Esophagus muscularis mucosa (tissue), 4 donors: Measurements from ENCODE around the gene BBOX1. TPM values are rescaled to one million over a fixed set of nuclear protein-coding genes. Genes with fewer than 3 reads are reported as not detected.

ENCODE experiments used
- DNase-seq: peaks from one replicate; pipeline ENCODE4 v3.0.0-alpha.2; 2017; ENCODE audit errors: extremely low spot score
- H3K27ac ChIP-seq, 4 donors: fragments of 200-600 bp; sonication (generic); replicated peaks in 1 of 4; 1 replicate in 3 of 4; 2 replicates in 1 of 4; pipeline ENCODE4 v1.5.1; 2016 to 2019; ENCODE audit warnings: mild to moderate bottlenecking in 1 of 4
- H3K27me3 ChIP-seq, 4 donors: fragments of 200-600 bp; sonication (generic); one replicate each; pipeline versions ENCODE4 v1.5.1 to v1.6.0; 2016 to 2019
- H3K36me3 ChIP-seq, 4 donors: fragments of 200-600 bp; sonication (generic); one replicate each; pipeline ENCODE4 v1.5.1; 2016 to 2019
- H3K4me1 ChIP-seq, 4 donors: fragments of 200-600 bp; sonication (generic); one replicate each; pipeline ENCODE4 v1.5.1; 2016 to 2019
- H3K4me3 ChIP-seq, 4 donors: fragments of 200-600 bp; sonication (generic); 1 replicate in 2 of 4; 2 replicates in 2 of 4; pipeline ENCODE4 v1.5.1; 2016 to 2019; ENCODE audit warnings: mild to moderate bottlenecking in 4 of 4, moderate library complexity in 1 of 4
- H3K9me3 ChIP-seq, 4 donors: fragments of 200-600 bp; sonication (generic); 1 replicate in 3 of 4; 2 replicates in 1 of 4; pipeline ENCODE4 v1.5.1; 2016 to 2019
- EP300 ChIP-seq: sonication (generic); formaldehyde crosslinking; IDR thresholded peaks from one replicate; pipeline ENCODE4 v1.6.1; 2017; ENCODE audit warnings: antibody characterized with exemption
- POLR2A ChIP-seq: fragments of 450-650 bp; IDR thresholded peaks from one replicate; pipeline ENCODE4 v1.6.1; 2017; ENCODE audit warnings: antibody characterized with exemption, moderate library complexity, mild to moderate bottlenecking, low read depth
- POLR2AphosphoS5 ChIP-seq, 2 donors: sonication (generic); formaldehyde crosslinking; IDR thresholded peaks; one replicate each; pipeline ENCODE4 v1.6.1; 2017; ENCODE audit warnings: antibody characterized with exemption in 2 of 2
- whole genome bisulfite sequencing: methylation state at CpG from one replicate; pipeline ENCODE4 v1.1.5; 2018; 5-methylcytosine and 5-hydroxymethylcytosine counted together
- intact Hi-C: fragments of 100-400 bp; cut with DNase I; formaldehyde crosslinking; loops from one replicate; pipeline ENCODE4 v1.15.1; 2023
- total RNA-seq, 4 donors: library from RNA; depleted of rRNA; stranded (reverse); fragments of >200 nt; gene quantifications; one replicate each; pipeline versions ENCODE4 v1.1.0 to v1.2.1, GENCODE V29; 2016
- TF ChIP-seq, protein P1 (sequence below), 3 experiments: fragments of 200-600 bp in 2 of 3; fragments of 450-650 bp in 1 of 3; sonication (generic) in 2 of 3; IDR thresholded peaks; one replicate each; pipeline ENCODE4 v1.5.1; 2017 to 2019; ENCODE audit warnings: antibody characterized with exemption in 3 of 3, mild to moderate bottlenecking in 2 of 3, moderate library complexity in 1 of 3

Gene BBOX1
- total RNA-seq, 4 donors from 2014 or later = 0.50 TPM; not detected in 3

DNA sequence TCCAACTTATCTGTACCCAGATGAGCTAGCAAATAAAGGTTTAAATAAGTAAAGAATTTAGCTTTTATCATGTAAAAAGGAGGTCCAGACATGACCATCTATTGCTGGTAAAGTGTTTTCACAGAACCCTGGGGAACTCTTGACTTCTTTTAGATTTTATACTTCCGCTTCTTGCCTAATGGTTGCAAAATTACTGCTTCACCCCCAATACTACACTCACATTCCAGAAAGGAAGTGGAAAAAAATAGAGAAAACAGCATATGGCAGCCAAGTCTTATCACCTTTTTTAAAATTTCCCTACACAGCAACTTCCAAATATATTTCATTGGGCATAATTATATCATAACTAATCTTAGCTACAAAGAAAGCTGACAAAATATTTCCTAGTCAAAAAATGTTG lies 12.1 kb downstream of the BBOX1 start:
- H3K4me3 ChIP-seq = no peak overlapping the region
- DNase-seq = no peak
- 91% methylated on average over 1 of the region's 1 CpG for WGBS
- intact Hi-C loops = no loop called here
- peaks cover 0 to 5% (median 0%) of the 10 kb centered on the region in 4 donors for H3K9me3 ChIP-seq
- H3K27me3 ChIP-seq = no peaks in the 10 kb centered on the region
- no peak overlapping the region for H3K27ac ChIP-seq
- no peak for TF ChIP-seq POLR2A
- TF ChIP-seq POLR2AphosphoS5 (IDR thresholded peaks at IDR 0.05) = no peak
- TF ChIP-seq EP300 = no peak
- TF ChIP-seq, protein P1, sequence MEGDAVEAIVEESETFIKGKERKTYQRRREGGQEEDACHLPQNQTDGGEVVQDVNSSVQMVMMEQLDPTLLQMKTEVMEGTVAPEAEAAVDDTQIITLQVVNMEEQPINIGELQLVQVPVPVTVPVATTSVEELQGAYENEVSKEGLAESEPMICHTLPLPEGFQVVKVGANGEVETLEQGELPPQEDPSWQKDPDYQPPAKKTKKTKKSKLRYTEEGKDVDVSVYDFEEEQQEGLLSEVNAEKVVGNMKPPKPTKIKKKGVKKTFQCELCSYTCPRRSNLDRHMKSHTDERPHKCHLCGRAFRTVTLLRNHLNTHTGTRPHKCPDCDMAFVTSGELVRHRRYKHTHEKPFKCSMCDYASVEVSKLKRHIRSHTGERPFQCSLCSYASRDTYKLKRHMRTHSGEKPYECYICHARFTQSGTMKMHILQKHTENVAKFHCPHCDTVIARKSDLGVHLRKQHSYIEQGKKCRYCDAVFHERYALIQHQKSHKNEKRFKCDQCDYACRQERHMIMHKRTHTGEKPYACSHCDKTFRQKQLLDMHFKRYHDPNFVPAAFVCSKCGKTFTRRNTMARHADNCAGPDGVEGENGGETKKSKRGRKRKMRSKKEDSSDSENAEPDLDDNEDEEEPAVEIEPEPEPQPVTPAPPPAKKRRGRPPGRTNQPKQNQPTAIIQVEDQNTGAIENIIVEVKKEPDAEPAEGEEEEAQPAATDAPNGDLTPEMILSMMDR (IDR thresholded peaks at IDR 0.05) = no peak
- no peaks in the 10 kb centered on the region for H3K36me3 ChIP-seq
- no peaks in the 10 kb centered on the region for H3K4me1 ChIP-seq

DNA sequence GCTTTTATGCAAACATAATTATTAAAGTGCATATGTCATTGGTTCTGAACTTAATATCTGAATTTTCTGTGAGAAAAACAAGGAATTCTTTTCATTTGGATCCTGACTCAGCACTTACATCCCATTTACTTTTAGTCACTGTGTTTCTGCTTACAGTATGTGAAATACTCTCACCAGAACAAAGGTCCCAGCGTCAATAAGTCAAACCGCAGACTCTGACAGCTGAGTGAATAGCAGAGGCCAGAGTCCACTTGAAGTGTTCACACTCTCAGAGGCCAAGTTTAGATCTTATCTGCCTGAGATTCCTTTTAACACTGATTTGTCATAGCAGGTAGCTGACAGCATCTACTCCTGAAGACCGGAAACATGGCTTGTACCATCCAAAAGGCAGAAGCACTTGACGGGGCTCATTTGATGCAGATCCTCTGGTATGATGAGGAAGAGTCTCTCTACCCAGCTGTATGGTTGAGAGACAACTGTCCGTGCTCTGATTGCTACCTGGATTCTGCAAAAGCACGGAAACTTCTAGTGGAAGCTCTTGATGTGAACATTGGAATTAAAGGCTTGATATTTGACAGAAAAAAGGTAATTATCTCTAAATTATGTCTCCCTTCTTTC lies 14.6 kb downstream of the BBOX1 start:
- DNase-seq = no peak
- WGBS = 90% methylated on average over 6 of the region's 6 CpGs
- no peak overlapping the region for H3K4me3 ChIP-seq

DNA sequence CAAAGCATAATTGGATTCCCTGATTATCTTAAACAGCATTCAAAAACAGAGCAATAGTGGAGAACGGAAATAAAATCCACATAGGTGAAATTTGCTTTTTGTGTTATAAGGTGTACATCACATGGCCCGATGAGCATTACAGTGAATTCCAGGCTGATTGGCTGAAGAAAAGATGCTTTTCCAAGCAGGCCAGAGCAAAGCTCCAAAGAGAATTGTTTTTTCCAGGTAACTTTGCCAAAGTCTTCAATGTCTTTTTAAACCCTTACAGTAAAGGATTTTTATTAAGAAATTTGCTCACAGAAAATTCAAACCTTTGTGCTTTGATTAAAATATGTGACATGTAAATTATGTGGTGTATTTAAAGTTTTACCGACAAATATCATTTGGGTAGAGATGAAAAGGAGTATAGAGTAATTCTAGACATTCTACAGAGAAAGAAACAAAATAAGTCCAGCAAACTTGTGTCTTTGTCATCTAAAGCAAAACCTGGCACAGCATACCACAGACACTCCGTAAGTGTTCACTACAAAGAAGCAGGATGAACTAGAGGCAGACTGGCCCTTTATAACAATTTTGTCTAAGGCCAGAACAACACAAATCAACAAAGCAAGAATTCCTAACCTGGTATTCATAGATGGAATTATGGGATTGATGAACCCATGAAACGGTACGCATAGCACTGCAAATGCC lies 16.6 kb downstream of the BBOX1 start:
- no peak for TF ChIP-seq POLR2AphosphoS5 (IDR thresholded peaks at IDR 0.05)
- TF ChIP-seq, protein P1 (IDR thresholded peaks at IDR 0.05) = no peak
- H3K36me3 ChIP-seq = no peaks in the 10 kb centered on the region
- peaks cover 0 to 12% (median 9%) of the 10 kb centered on the region in 4 donors for H3K4me1 ChIP-seq
- WGBS = 80% methylated on average over 6 of the region's 6 CpGs
- no peak for DNase-seq
- no peak overlapping the region for H3K27ac ChIP-seq
- H3K4me3 ChIP-seq = no peak overlapping the region
- intact Hi-C loops = no loop called here
- no peaks in the 10 kb centered on the region for H3K27me3 ChIP-seq
- H3K9me3 ChIP-seq = peaks cover 0 to 10% (median 3%) of the 10 kb centered on the region in 4 donors

More for the DNA sequence above, 14.6 kb downstream of the BBOX1 start:
- H3K4me1 ChIP-seq = no peaks in the 10 kb centered on the region
- no peaks in the 10 kb centered on the region for H3K27me3 ChIP-seq
- H3K27ac ChIP-seq = no peak overlapping the region
- intact Hi-C loops = no loop called here
- peaks cover 0 to 10% (median 4%) of the 10 kb centered on the region in 4 donors for H3K9me3 ChIP-seq
- no peaks in the 10 kb centered on the region for H3K36me3 ChIP-seq
- TF ChIP-seq POLR2AphosphoS5 (IDR thresholded peaks at IDR 0.05) (no peak), POLR2A (no peak), EP300 (no peak)
- TF ChIP-seq, protein P1 (IDR thresholded peaks at IDR 0.05) = no peak

DNA sequence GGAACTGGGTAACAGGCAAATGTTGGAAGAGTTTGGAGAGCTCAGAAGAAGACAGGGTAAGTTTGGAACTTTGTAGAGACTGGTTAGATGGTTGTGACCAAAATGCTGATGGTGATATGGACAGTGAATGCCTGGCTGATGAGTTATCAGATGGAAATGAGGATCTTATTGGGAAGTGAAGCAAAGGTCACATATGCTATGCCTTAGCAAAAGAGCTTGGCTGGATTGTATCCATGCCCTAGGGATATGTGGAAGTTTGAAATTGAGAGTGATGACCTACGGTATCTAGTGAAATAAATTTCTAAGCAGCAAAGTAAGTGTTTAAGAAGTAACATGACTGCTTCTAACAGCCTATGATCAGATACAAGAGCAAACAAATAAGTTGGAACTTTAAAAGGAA lies 17.8 kb downstream of the BBOX1 start:
- H3K27ac ChIP-seq = no peak overlapping the region
- H3K9me3 ChIP-seq = peaks cover 0 to 10% (median 3%) of the 10 kb centered on the region in 4 donors
- no peak for DNase-seq
- intact Hi-C loops = no loop called here
- H3K36me3 ChIP-seq = no peaks in the 10 kb centered on the region
- peaks cover 0 to 12% (median 9%) of the 10 kb centered on the region in 4 donors for H3K4me1 ChIP-seq
- H3K27me3 ChIP-seq = no peaks in the 10 kb centered on the region
- 84% methylated on average over 1 of the region's 1 CpG for WGBS
- H3K4me3 ChIP-seq = no peak overlapping the region
- TF ChIP-seq POLR2AphosphoS5 (IDR thresholded peaks at IDR 0.05) = no peak
- TF ChIP-seq EP300 = no peak
- TF ChIP-seq, protein P1 (IDR thresholded peaks at IDR 0.05) = no peak
- TF ChIP-seq POLR2A = no peak
